ENCODE data around the gene HDDC2.

GRCh38 chr6:125253881-125254280, 47.9 kb downstream of the HDDC2 start:
- no peak for TF ChIP-seq POLR2A (IDR thresholded peaks at IDR 0.05)
- no peak for TF ChIP-seq CTCF (IDR thresholded peaks at IDR 0.05)

Data from heart left ventricle (tissue), 13 donors.